MM.1S (cell line): ENCODE measurements around the gene SCG3.

Source experiments
- CTCF ChIP-seq: fragments of 300-600 bp; sonication (generic); IDR thresholded peaks from 2 replicates; pipeline ENCODE4 v1.5.1; 2016; ENCODE audit warnings: antibody characterized with exemption, low read length, mixed read lengths
- EZH2 ChIP-seq: fragments of 300-600 bp; sonication (generic); optimal IDR thresholded peaks from 2 replicates; pipeline ENCODE3; 2017; ENCODE audit warnings: low read depth, mild to moderate bottlenecking, antibody characterized with exemption, low read length, mixed read lengths
- EZH2phosphoT487 ChIP-seq: fragments of 300-600 bp; sonication (generic); IDR thresholded peaks from 2 replicates; pipeline ENCODE4 v1.6.1; 2018; ENCODE audit warnings: antibody characterized with exemption, low read length

DNA sequence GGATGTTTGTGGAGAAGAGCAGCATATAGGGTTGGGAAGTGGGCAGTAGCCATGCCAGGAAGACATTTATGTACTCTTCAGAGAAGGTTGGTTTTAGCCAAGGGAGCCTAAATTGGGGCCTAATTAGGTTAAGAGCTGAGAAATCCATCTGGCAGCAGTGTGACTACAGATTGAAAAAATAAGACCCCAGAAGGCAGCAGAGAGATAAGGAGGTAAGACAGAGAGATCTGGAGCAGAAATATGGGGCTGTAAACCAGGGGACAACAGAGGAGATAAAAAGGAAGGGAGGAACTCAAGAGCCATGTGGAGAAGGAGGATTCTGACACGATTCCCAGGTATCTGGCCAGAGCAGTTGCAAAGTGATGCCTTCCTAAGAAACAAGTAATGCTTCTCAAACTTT lies 32.9 kb downstream of the SCG3 start:
- no peak for TF ChIP-seq CTCF
- TF ChIP-seq EZH2: no peak
- no peak for TF ChIP-seq EZH2phosphoT487
